K562 (cell line): ENCODE results near the gene ALDH3B2. TPM values are rescaled to one million over a fixed set of nuclear protein-coding genes. Genes with fewer than 3 reads are reported as not detected.
"Not testable (repeated sequence)": the region's sequence is repeated elsewhere in the genome, so short reads cannot be mapped to it uniquely, and the experiment has no call there.

ENCODE experiments used
- ATAC-seq: fragments of 200-7000 bp; cut with Tn5 transposase; 3 replicates; pipeline ENCODE4 v1.9.1; 2020; ENCODE audit warnings: moderate library complexity
- BruUV-seq: library from RNA; stranded (reverse); fragments of 400-500 nt; replicated peaks from 2 replicates; lab custom pipeline; 2021; lab: Mats Ljungman, UMichigan
- CTCF ChIA-PET: fragments of 300-600 bp; formaldehyde crosslinking; extraction: SDS; loops from one replicate; lab custom pipeline; 2021; ENCODE audit warnings: low intra/inter-chr PET ratio; lab: Yijun Ruan, JAX
- POLR2A ChIA-PET: fragments of 300-600, 350-650 bp; sonication (Branson Sonifier 250); formaldehyde crosslinking; extraction: SDS; loops from one replicate; lab custom pipeline; 2021; ENCODE audit warnings: antibody characterized with exemption, inconsistent platforms; lab: Yijun Ruan, JAX
- DNase-seq, 4 experiments: peaks; one replicate each; pipeline versions ENCODE4 v3.0.0 to v3.0.0-alpha.2; 2011 to 2018; ENCODE audit warnings: low spot score in 3 of 4, mixed read lengths in 3 of 4; ENCODE audit errors: extremely low read depth in 1 of 4
- FAIRE-seq: peaks from 2 replicates; lab custom pipeline; 2011; peaks lifted over from hg19 to GRCh38; lab: Jason Lieb, UNC
- H2AFZ ChIP-seq: 2 replicates; pipeline ENCODE4 v1.6.0; 2011; ENCODE audit warnings: low read depth, low read length, control low read depth, inconsistent platforms
- H3K27ac ChIP-seq: fragments of 200-600 bp; 3 replicates; pipeline ENCODE4 v1.8.0; 2011; ENCODE audit warnings: low read depth, mild to moderate bottlenecking, control low read depth, inconsistent platforms, low read length, moderate library complexity, mixed read lengths; ENCODE audit errors: extremely low read depth
- H3K27me3 ChIP-seq, 2 experiments: fragments of 300-600 bp in 1 of 2; 2 replicates in 1 of 2; 3 replicates in 1 of 2; pipeline versions ENCODE4 v1.6.0 to v1.8.0; 2011; ENCODE audit warnings: inconsistent platforms in 2 of 2, low read length in 2 of 2, mild to moderate bottlenecking in 1 of 2, mixed read lengths in 1 of 2, moderate library complexity in 1 of 2; ENCODE audit not compliant: control insufficient read depth in 2 of 2, insufficient read depth in 2 of 2
- H3K36me3 ChIP-seq: fragments of 300-600 bp; 3 replicates; pipeline ENCODE4 v1.8.0; 2011; ENCODE audit warnings: mild to moderate bottlenecking, low read length, inconsistent platforms; ENCODE audit not compliant: control insufficient read depth, insufficient read depth
- H3K4me1 ChIP-seq, 2 experiments: fragments of 200-600 bp in 1 of 2; replicated peaks in 1 of 2; 2 replicates in 1 of 2; 3 replicates in 1 of 2; pipeline versions ENCODE4 v1.5.1 to v1.8.0; 2011; ENCODE audit warnings: inconsistent platforms in 2 of 2, low read length in 2 of 2, mild to moderate bottlenecking in 1 of 2, mixed read lengths in 1 of 2, moderate library complexity in 1 of 2; ENCODE audit not compliant: control insufficient read depth in 2 of 2, insufficient read depth in 2 of 2
- H3K4me2 ChIP-seq: 2 replicates; pipeline ENCODE4 v1.6.1; 2011; ENCODE audit warnings: low read length, control low read depth, inconsistent platforms, mixed read lengths; ENCODE audit not compliant: insufficient read depth
- H3K4me3 ChIP-seq: fragments of 200-600 bp; sonication (generic), shearing (Covaris generic); 2 replicates; pipeline ENCODE4 v1.5.1; 2016; ENCODE audit warnings: control low read depth, inconsistent platforms
- H3K79me2 ChIP-seq: fragments of 200-600 bp; 3 replicates; pipeline ENCODE4 v1.8.0; 2011; ENCODE audit warnings: low read length, inconsistent platforms; ENCODE audit not compliant: control insufficient read depth, insufficient read depth
- H3K9ac ChIP-seq, 2 experiments: 2 replicates each; pipeline versions ENCODE4 v1.6.0 to v1.6.1; 2011; ENCODE audit warnings: low read depth in 2 of 2, low read length in 2 of 2, control low read depth in 1 of 2, inconsistent platforms in 1 of 2, mild to moderate bottlenecking in 1 of 2, mixed read lengths in 1 of 2; ENCODE audit not compliant: insufficient read depth in 1 of 2
- H3K9me1 ChIP-seq: one replicate; pipeline ENCODE4 v1.6.0; 2011; ENCODE audit warnings: inconsistent platforms, mild to moderate bottlenecking, low read length, moderate library complexity; ENCODE audit not compliant: control insufficient read depth, insufficient read depth
- H3K9me3 ChIP-seq: replicated peaks from 2 replicates; pipeline ENCODE4 v1.5.1; 2011; ENCODE audit warnings: low read depth, low read length, inconsistent platforms; ENCODE audit not compliant: control insufficient read depth, insufficient read depth
- H4K20me1 ChIP-seq: replicated peaks from 2 replicates; pipeline ENCODE4 v1.6.1; 2011; ENCODE audit warnings: low read length, inconsistent platforms, mixed read lengths; ENCODE audit not compliant: control insufficient read depth, insufficient read depth
- ARID4B ChIP-seq: sonication (generic); formaldehyde crosslinking; IDR thresholded peaks from 2 replicates; pipeline ENCODE4 v1.8.0; 2022; ENCODE audit warnings: mild to moderate bottlenecking, missing genetic modification reagents
- CREM ChIP-seq: IDR thresholded peaks from 2 replicates; pipeline ENCODE4 v1.6.1; 2014; ENCODE audit warnings: antibody characterized with exemption, low read depth
- MNT ChIP-seq, 2 experiments: fragments of 450-650 bp; conservative IDR thresholded peaks; 2 replicates each; pipeline ENCODE4 v1.6.1; 2017; ENCODE audit warnings: mild to moderate bottlenecking in 2 of 2, moderate library complexity in 2 of 2
- NEUROD1 ChIP-seq: fragments of 150-350 bp; IDR thresholded peaks from 2 replicates; pipeline ENCODE4 v1.6.1; 2014; ENCODE audit warnings: borderline replicate concordance, low read length, low read depth; ENCODE audit not compliant: partially characterized antibody
- NR2C2 ChIP-seq, 2 experiments: fragments of 200-800 bp in 1 of 2; sonication (Bioruptor generic) in 1 of 2; sonication (generic) in 1 of 2; formaldehyde crosslinking in 1 of 2; IDR thresholded peaks; 2 replicates each; pipeline versions ENCODE4 v1.6.1 to v1.8.0; 2016 to 2022; ENCODE audit warnings: mild to moderate bottlenecking in 1 of 2, missing compliant biosample characterization in 1 of 2, missing genetic modification characterization in 1 of 2, missing genetic modification reagents in 1 of 2
- SAP30 ChIP-seq: fragments of 200-600 bp; sonication (generic); IDR thresholded peaks from 2 replicates; pipeline ENCODE4 v1.6.1; 2012; ENCODE audit warnings: borderline replicate concordance, low read depth, mild to moderate bottlenecking, moderate library complexity, low read length, control low read depth, inconsistent platforms; ENCODE audit not compliant: insufficient read depth, poor library complexity, severe bottlenecking
- SPI1 ChIP-seq: IDR thresholded peaks from 2 replicates; pipeline ENCODE4 v1.6.1; 2011; ENCODE audit warnings: low read depth, low read length, control low read depth, borderline replicate concordance
- WGBS: fragments of 100-300 bp; shearing (Covaris generic); methylation state at CpG from one replicate; pipeline ENCODE4 v1.1.6; 2016; ENCODE audit warnings: low coverage, mixed read lengths; ENCODE audit not compliant: insufficient coverage; ENCODE audit errors: missing lambda C conversion rate; 5-methylcytosine and 5-hydroxymethylcytosine counted together
- in situ Hi-C: fragments of 300-500 bp; cut with MboI; formaldehyde crosslinking; loops from 4 replicates; pipeline ENCODE4 v1.15.0; 2018; ENCODE audit warnings: inconsistent platforms, mixed read lengths
- intact Hi-C: fragments of 100-400 bp; cut with micrococcal nuclease; formaldehyde crosslinking; loops from 2 replicates; pipeline ENCODE4 v1.14.2; 2022
- polyA plus RNA-seq, 8 experiments: library from polyadenylated mRNA; depleted of rRNA in 4 of 8; stranded (reverse) in 5 of 8; unstranded in 3 of 8; fragments of >200 nt; fragmentation: Nextera tagmentation in 2 of 8; fragmentation: Illumina TruSeq in 1 of 8; extraction: Ambion mirVana in 2 of 8; extraction: Trizol in 1 of 8; gene quantifications; 2 replicates each; pipeline versions ENCODE4 v1.2.1 to v1.2.3, GENCODE V29; 2011 to 2014; ENCODE audit warnings: inconsistent platforms in 1 of 8, missing spikeins in 1 of 8
- total RNA-seq, 7 experiments: library from RNA; depleted of rRNA in 6 of 7; stranded (reverse); fragments of >200 nt in 6 of 7; fragmentation: Illumina TruSeq in 2 of 7; extraction: Trizol in 2 of 7; gene quantifications; 2 replicates each; pipeline versions ENCODE4 v1.2.1 to v1.2.3, GENCODE V29; 2011 to 2021; ENCODE audit warnings: low replicate concordance in 1 of 7

ALDH3B2 gene
- total and polyA plus RNA-seq, 9 of the 15 experiments (the other 6 are each of a cell fraction or from before 2014, with no cell fraction given), result not detected

GRCh38 chr11:67621928-67622327, 52.5 kb downstream of the ALDH3B2 start:
- H4K20me1 ChIP-seq, BruUV-seq, H3K36me3 ChIP-seq, H3K9ac ChIP-seq, H3K27me3 ChIP-seq, ATAC-seq, intact Hi-C loops, CTCF ChIA-PET, DNase-seq, H2AFZ ChIP-seq, FAIRE-seq, H3K27ac ChIP-seq, H3K9me3 ChIP-seq, in situ Hi-C loops, H3K9me1 ChIP-seq, H3K4me1 ChIP-seq, POLR2A ChIA-PET: not testable (repeated sequence)
- Histone ChIP-seq H3K79me2 (peaks cover 19% of the 10 kb centered on the region), H3K4me3 (peak overlapping the region; percentile 48), H3K4me2 (peak overlapping the region; percentile 79; the same call in 1 of the 2 replicates)
- 24% methylated on average over 3 of the region's 3 CpGs for WGBS

GRCh38 chr11:67620621-67621020, 53.8 kb downstream of the ALDH3B2 start:
- Histone ChIP-seq H3K9ac (peak overlapping the region; percentile 57 to 81; a peak in 3 of 4 replicates), H3K4me3 (peak overlapping the region; percentile 48), H3K79me2 (peaks cover 19% of the 10 kb centered on the region), H3K27ac (peak overlapping the region; percentile 62), H3K4me2 (peak overlapping the region; percentile 79), H3K4me1 (peaks cover 3 to 15% of the 10 kb centered on the region in 2 experiments; a peak in 3 of 5 replicates)
- BruUV-seq; H4K20me1 ChIP-seq; H3K36me3 ChIP-seq; intact Hi-C loops; H3K9me3 ChIP-seq; H3K27me3 ChIP-seq; in situ Hi-C loops; CTCF ChIA-PET; H2AFZ ChIP-seq; H3K9me1 ChIP-seq; TF ChIP-seq NR2C2 (CRISPR knock-in tag; IDR thresholded peaks at IDR 0.05): not testable (repeated sequence)
- ATAC-seq (peak; percentile 56; the same call in 2 of the 3 replicates), DNase-seq (peak in 1 of 4 experiments; percentile 71), FAIRE-seq (peak; percentile 44)
- 27% methylated on average over 13 of the region's 13 CpGs for WGBS
- POLR2A ChIA-PET, result interaction anchor here (0.6 to 2.4 kb wide), 4 partner anchors 8 to 78 kb away, joined by 3 to 16 read pairs (median 4); partner anchors contain the start of genes GSTP1 and NUDT8
- 0 out of 2 replicates have a peak, but pooled peaks have one; percentile 13 for TF ChIP-seq CREM
- TF ChIP-seq NR2C2 (tag; IDR thresholded peaks at IDR 0.05), result 0 out of 2 replicates have a peak, but pooled peaks have one; percentile 27
- TF ChIP-seq ARID4B, result peak; percentile 63; the same call in 1 of the 2 replicates
- peak; percentile 32 for TF ChIP-seq NEUROD1
- 0 out of 2 replicates have a peak, but pooled peaks have one; percentile 2 for TF ChIP-seq SPI1
- TF ChIP-seq MNT (conservative IDR thresholded peaks at IDR 0.05), result peak in 1 of 2 experiments; percentile 13; a peak in 1 of 4 replicates
- TF ChIP-seq SAP30, result peak; percentile 2
